Stimulated activated CD4-positive, alpha-beta T cell treated with anti-CD3 and anti-CD28 coated beads, TNF-alpha, amount 100 ng/mL, for 1 hour (primary cell): ENCODE results near the gene PPP3R2.
"Not testable (repeated sequence)": the region's sequence is repeated elsewhere in the genome, so short reads cannot be mapped to it uniquely, and the experiment has no call there.

Source experiments
- DNase-seq, 3 donors: peaks; one replicate each; pipeline ENCODE4 v3.0.0-alpha.2; 2020; ENCODE audit warnings: low read depth in 3 of 3, low spot score in 1 of 3

Gene PPP3R2

DNA sequence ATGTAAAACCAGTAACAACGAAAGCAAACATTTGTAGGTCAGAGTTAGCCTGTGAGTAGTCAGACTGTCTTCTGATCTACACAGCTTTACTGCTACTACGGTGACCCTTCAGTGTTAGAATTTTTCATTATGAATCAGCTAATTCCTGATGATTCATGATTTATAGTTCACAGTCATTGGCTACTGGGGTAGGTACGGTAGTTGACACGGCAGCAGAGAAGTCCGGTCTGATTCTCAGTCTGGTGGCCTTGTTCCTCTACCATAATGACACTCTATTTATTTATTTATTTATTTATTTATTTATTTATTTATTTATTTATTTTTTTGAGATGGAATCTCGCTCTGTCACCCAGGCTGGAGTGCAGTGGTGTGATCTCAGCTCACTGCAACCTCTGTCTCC, 4.7 kb downstream of the PPP3R2 start:
- not testable (repeated sequence) for DNase-seq

DNA sequence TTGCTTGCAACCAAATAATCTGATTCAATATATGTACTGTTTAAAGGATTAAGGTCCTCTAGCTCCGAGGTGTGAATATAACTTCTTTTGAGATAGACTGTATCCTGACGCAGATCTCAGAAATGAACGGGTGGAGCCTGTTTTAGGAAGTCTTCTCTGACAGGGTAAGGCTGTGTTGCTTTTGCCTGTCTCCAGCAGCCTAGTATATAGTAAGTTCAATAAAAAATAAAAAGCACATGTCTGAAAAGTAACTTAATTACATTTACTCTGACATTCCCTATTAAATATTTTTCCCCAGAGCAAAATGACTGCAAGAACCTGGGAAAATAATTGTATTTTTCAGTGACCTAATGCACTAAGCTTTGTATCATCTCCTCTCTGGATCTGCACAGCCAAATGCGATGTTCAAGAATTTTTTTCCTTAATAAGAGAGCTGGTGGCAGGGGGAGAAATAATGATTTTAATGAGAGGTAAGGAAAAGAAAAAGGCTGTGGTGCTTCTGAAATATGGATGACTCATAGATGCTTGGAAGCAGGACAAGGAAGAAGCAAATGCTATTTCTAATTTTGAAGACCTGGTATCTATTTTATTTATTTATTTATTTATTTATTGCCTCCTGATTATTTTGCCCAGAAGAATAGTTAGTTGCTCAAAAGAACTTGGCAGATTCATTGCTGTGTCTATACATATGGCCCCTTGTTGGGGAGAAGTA, 7.3 kb downstream of the PPP3R2 start:
- no peak for DNase-seq

DNA sequence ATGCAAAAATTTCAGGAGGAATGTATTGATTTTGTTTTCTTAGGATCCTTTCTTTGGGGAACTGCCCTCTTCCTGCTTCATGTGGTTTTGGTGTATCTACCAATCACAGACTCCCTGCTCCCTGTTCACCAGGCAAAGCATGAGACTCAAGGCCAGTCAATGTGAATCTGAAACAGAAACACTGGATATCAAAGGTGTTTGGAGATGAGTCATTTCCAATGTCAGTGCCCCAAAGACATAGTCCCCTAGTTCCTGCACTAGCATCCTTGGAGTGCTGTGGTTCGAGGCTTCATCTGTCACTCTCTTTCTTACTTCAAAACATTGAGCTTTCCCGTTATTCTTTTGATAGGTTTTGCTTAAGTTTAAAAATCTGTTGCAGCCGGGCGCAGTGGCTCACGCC, 8.1 kb downstream of the PPP3R2 start:
- DNase-seq: no peak

DNA sequence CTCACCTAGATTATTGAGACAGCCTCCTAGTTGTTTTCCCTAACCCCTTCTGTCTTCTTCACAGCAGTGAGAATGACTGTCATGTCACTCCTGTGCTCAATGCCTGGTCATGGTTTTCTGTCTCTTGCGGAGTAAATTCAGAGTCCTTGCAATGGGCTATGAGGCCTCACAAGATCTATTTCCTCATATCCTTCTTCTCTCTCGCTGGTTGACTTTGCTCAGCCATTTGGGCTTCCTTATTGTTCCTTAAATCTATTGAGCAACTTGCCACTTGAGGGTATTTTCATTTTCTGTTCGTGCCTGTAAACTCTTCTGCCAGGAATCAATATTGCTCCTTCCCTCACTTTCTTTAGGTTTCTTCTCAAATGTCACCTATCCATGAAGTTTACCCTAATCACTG, 9.0 kb downstream of the PPP3R2 start:
- DNase-seq: no peak

DNA sequence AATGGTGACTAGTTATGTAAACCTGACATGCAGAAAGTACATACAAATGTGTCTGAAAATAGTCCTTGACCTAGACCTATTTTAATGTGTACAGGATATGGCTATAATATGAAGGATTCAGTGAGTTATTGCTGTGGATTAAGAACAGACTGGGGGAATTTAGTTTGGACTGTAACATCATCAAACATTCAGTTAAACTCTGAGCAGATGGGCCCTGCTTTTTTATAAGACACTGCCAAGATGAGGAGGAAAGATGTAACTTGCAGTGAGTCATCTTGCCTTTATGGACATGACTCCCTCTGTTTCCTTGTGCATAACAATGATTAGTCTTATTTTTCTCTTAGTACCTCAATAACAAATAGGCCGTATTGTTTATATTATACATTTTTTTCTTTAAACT, 12.2 kb downstream of the PPP3R2 start:
- DNase-seq: no peak

DNA sequence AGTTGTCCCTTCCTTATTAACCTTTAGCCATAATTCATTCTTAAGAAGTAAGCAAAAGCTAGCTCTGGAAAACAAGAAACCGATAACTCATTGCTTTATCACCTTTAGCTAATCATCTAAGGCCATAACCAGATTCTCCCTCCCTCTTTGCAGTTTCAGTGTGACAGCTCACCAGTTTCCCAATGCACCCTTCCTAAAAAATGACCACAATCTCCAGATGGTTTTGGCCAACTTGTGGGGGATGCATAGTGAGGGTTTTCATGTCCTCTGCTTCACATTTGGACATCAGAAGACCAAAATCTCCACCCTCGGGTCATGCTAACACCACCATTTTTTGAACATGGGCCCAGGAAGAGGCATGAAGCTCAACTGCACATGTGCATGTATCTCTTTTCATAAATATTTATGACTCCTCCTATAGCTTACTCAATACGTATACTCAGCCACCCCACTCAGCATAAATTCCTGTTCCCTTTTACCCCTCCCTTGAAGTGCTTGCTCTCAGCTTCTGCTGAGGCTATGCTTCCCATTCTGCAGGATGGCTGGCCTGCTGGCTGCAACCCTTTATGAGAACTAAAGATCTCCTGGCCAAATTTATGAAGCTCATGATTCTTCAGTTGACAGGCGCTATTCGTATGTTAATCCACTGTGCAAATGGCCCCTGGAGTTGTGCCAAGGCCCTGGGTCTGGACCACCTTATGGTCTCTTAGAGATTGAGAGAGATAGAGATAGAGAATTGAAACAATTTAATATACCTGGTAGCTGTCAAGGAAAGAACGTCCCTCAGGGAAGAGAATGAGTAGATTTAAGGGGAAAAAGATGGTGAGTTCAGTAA, 14.8 kb downstream of the PPP3R2 start:
- DNase-seq: no peak

DNA sequence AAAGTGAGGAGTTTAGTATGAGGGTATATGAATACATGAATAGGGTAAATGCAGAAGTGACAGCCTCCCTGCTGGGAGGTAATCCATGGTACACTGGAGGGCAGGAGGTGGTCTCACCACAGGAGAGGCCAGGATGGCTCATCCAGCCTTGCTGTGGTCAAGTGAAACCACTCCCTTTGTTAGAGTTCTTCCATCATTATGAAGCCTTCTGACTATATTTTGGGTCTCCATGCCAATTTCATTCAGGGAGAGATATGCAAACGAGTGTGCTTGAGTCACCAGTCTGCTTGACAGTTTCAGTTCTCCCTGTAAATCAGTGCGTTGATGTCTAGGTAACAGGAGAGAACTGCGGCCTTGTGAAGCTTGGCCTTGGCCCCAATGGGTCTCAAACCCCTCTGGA, 16.4 kb downstream of the PPP3R2 start:
- no peak for DNase-seq

DNA sequence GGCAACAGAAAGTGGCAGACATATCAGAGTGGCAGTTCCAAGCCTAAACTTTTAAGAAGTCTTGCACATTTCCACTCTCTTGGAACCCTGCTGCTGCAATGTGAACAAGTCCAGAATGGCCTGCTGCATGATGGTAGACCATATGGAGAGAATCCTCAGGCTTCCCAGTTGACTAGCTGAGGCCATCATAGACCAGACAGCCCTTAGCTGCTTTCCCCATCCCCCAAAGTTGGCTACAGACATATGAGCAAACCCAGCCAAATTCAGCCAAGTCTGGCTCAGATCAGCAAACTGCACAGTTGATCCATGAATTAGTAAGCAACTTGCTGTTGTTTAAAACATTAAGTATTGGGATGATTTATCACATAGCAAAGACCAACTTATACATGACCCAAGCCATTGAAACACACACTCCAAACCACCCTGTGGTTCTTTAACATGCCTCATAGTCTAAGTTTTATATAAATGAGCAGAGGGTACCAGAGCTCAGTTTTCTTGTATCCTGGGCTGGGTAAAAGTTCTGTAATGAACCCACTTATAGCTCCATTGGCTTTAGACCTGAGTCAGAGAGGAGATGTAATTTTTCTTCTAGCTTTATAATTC, 19.9 kb downstream of the PPP3R2 start:
- no peak for DNase-seq

DNA sequence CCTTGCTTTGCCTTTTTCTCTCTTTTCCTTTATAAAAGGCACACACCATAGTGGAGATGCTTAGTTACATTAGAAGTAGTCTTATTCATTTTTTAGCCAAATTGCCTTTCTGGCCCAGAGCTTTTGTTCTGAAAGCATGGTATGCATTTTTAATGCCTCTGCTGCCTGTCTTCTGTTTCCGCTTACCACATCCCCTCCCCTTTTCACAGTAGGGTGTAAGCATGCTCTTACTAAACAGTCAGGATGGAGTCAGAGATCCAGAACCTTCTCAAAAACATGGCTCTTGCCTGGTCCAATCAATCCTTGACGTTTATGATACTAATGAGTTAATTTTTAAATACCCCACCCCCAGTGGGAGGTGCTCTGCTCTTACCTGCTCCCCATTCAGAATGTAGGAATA, 22.5 kb downstream of the PPP3R2 start:
- DNase-seq: no peak

DNA sequence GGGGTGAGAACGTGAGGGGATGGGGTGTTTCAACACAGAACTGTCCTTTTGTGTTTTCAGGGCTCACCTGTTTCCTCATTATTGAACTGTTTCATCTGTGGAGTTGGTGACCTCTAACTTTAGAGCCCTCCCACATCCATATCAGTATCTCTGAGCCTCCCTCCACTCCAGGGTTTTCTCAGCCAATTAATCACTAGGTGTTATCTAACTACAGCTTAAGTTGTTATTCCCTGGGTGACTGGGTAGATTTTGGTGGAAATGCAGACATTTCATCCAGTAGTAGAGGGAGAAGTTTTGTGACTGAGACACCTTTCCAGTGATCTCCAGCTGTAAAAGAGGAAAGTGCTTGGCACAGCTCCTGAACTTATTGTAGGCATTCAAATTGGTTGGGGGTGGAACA, 23.7 kb downstream of the PPP3R2 start:
- no peak for DNase-seq

DNA sequence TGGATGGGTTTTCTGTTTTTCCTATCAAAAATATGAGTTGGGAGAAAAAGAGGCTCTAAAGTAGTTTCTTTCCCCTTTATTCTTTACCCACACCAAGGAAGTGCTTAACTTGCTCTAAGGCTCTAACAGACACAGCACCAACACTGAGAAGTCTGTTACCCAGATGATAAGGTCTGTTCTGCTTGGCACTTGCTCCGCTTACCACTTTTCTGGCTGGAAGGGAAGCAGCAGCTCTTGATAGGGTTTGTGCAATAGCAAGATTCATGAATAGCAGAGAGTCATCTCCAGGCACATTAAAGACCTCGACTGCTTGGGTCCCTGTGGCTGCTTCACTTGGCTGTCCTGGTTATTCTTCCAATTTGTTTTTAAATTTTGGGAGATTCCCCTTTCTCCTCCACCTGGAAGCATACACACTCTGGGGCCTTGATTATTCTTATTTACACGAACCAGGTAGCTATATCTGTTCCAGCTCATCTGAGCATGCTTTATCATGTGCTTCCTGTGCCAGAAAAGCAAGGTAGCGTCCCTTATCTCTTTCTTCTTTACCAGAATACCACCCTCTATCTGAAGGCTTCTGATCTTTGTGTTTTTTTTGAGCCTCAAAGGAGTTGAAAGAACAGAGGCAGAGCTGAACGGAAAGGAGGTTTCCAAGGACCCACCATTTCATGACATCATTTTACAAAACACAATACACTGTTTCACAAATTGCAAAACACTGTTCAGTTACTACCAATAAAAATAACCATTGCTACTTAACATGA, 24.8 kb downstream of the PPP3R2 start:
- no peak for DNase-seq

DNA sequence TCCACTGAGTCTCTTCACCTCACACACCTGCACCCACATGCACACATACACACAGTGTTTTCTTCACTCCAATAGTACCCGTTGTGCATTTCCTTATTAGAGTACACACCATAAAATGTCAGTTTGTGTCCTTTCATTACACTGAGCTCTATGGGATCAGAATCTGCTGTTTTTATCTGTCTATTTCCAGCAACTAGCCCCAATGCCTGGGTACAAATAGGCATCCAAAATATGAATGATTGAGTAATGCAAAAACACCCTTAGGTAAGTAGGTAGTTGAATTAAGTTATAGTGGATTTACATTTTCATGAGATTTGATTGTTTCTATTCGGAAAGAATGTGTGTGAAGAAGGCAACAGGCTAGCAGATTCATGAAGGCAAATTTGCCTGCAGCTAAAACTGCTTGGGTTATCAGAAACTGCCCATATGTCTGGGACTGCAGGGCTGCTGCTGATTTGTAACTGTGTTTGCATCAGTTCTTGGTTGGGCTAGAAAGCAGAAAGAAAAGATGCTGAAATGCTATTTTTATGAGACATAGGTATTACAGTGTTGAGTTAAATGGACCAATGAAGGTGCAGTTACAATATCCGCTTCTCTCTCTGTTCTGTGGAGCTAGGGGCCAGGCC, 26.9 kb downstream of the PPP3R2 start:
- DNase-seq: no peak

DNA sequence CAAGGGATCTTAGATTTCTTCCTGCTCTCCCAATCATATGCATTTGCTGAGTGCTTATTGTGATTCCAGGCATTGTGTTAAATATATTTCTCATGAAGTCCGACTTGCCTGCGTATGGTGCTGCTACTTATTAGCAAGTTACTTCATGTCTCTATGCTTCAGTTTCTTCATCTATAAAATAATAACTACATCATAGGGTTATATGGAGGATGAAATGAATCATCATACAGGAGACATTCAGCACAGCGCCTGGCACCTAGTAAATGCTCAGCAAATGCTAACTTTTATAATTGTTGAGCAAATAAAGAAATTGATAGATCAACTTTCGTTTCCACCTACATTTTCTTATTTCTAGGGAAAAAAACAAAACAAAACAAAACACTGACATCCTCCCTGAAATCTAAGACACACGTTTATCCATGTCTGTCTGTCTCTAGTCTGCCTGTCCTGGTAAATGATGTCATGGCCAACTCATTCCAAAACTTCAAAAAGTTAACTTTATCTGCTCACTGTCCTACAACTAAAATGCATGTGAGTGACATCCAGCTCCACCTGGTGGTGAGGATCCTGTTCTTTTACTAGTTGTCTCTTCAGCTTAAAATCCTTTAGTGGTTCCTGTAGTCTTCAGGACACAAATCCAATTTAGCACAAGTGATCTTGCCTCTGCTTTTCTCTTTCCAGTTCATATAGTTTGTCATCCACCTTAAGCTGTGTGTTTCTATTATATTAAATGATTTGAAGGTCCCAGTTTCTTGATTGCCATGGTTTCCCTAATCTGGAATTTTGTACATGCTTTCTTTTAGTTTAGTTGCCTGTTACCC, 27.7 kb downstream of the PPP3R2 start:
- no peak for DNase-seq

DNA sequence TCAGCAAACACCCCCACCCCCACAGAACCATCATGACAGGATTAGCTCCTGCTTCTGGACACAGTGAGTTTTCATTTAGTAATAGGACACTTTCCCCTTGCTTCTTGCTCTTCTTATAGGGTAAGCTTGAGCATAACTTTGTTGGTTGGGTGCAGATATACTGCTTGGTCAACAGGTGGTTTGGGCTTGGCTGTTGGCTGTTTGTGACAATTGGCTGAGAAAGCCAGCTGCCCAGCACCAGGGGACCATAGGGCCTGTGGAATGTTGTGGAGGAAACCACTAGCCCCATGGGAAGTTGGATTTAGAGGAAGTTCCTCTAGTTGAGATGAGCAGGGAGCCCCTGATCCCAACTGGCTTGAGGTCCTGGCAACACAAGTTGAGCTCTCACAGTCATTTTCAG, 30.5 kb downstream of the PPP3R2 start:
- DNase-seq: no peak

DNA sequence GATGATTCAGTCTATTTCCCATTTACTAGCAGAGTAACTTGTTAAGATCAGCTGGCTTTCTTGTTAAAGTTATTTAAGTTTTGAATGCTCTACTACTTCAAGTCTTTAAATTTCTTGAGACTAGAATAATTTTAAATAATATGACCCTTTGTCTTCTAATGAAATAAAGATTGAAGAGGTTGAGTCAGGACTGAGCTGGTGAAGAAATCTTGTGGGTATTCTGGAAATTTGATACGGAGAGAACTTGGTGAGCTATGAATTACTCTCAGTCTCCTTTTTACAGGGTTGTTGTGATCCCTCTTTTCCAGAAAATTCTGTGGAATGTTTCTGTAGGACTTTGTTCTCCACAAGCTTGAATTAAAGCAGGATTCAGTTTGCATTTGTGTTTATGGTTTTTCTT, 31.8 kb downstream of the PPP3R2 start:
- no peak for DNase-seq

DNA sequence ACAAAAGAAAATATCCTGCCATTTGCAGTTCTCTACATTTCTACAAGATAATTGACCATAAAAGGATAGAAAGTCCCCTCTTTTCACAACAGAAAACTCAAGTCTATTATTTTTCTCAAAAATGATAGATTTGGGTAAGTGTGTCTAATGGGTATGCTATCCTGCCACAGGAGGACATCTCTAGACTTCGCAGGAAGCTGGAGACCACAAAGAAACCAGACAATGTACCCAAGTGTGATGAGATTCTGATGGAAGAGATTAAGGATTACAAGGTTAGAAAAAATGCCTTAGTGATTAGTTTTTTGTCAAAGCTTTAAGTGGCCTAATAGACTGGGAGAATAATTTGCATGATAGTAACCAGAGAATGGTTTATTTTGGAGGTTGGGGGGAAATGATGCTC, 33.0 kb downstream of the PPP3R2 start:
- no peak for DNase-seq

DNA sequence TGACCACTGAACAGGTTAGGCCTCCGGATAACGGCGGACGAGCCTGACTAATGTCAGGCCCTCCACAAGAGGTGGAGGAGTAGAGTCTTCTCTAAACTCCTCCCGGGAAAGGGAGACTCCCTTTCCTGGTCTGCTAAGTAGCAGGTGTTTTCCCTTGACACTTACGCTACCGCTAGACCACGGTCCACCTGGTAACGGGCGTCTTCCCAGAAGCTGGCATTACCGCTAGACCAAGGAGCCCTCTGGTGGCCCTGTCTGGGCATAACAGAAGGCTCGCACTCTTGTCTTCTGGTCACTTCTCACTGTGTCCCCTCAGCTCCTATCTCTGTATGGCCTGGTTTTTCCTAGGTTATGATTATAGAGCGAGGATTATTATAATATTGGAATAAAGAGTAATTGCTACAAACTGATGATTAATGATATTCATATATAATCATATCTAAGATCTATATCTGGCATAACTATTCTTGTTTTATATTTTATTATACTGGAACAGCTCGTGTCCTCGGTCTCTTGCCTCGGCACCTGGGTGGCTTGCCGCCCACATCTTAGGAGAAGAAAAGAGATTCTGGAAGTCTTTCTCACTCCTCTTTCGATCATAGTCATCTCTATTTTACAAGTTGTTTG, 45.2 kb downstream of the PPP3R2 start:
- DNase-seq: not testable (repeated sequence)

DNA sequence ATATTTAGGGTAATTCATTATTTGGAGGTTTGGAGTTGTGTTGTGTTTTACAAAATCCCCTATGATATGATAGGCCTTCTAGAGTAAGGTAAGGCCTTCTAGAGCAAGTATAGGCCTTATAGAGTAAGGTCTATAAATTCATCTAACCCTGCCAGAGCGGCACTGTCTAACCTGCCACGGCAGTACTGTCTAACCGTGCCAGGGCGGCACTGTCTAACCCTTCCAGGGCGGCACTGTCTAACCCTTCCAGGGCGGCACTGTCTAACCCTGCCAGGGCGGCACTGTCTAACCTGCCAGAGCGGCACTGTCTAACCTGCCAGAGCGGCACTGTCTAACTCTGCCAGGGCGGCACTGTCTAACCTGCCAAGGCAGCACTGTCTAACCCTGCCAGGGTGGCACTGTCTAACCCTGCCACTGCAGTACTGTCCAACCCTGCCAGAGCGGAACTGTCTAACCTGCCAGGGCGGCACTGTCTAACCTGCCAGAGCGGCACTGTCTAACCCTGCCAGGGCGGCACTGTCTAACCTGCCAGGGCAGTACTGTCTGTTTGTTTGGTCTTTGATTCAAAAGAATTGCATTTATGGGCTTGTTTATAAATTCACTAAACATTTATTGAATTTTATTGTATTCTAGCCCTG, 51.6 kb downstream of the PPP3R2 start:
- DNase-seq: no peak
